Gastrocnemius medialis (tissue), 4 donors: Measurements from ENCODE around the gene SUCLG2.

Experiments
- POLR2A ChIP-seq, 2 donors: fragments of 450-650 bp; IDR thresholded peaks; one replicate each; pipeline ENCODE4 v1.6.1; 2017; ENCODE audit warnings: antibody characterized with exemption in 2 of 2, mild to moderate bottlenecking in 2 of 2, moderate library complexity in 2 of 2
- TF ChIP-seq, protein P1 (sequence below), 5 experiments: fragments of 450-650 bp in 3 of 5; fragments of 200-600 bp in 2 of 5; sonication (generic) in 2 of 5; IDR thresholded peaks in 4 of 5; conservative IDR thresholded peaks in 1 of 5; 1 replicate in 4 of 5; 2 replicates in 1 of 5; pipeline ENCODE4 v1.5.1; 2016 to 2019; ENCODE audit warnings: antibody characterized with exemption in 5 of 5, mild to moderate bottlenecking in 3 of 5, moderate library complexity in 3 of 5

DNA sequence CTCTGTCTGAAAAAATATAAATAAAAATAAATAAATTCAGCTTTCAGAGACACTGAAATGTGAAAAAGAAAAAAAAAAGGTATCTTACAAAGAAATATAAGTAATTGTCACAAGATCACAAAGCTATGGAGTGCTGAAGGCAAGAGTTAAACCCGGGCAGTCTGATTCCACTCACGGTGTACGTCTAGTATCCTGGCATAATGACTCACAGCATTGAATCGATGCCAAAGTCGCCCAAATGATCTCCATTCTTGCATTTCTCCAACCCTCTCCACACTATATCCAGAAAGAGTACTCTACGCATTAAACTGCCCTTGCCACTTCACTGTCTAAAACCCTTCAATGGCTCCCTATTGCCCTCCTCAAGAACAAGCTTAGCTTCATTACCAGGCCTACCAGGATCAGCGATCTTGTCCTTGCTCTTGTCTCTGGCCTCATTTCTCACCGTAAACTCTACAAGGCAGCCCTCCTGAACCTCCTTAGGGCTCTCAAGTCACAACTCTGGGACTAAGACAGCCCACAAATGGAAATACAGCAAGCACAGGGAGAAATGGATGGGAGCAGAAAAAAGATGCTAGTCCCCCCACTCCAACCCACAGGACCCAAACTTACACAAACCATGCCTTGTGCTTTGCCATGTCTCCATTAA lies 7.7 kb downstream of the SUCLG2 start:
- TF ChIP-seq, protein P1, sequence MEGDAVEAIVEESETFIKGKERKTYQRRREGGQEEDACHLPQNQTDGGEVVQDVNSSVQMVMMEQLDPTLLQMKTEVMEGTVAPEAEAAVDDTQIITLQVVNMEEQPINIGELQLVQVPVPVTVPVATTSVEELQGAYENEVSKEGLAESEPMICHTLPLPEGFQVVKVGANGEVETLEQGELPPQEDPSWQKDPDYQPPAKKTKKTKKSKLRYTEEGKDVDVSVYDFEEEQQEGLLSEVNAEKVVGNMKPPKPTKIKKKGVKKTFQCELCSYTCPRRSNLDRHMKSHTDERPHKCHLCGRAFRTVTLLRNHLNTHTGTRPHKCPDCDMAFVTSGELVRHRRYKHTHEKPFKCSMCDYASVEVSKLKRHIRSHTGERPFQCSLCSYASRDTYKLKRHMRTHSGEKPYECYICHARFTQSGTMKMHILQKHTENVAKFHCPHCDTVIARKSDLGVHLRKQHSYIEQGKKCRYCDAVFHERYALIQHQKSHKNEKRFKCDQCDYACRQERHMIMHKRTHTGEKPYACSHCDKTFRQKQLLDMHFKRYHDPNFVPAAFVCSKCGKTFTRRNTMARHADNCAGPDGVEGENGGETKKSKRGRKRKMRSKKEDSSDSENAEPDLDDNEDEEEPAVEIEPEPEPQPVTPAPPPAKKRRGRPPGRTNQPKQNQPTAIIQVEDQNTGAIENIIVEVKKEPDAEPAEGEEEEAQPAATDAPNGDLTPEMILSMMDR (IDR thresholded peaks at IDR 0.05 in 4 of 5, conservative IDR thresholded peaks at IDR 0.05 in 1 of 5), result no peak
- TF ChIP-seq POLR2A (IDR thresholded peaks at IDR 0.05), result no peak
